ENCODE results near the gene PRKCZ. TPM values are rescaled to one million over a fixed set of nuclear protein-coding genes. Genes with fewer than 3 reads are reported as not detected.
A peak's percentile ranks its signal among the peaks of the same experiment; 100 is the strongest.

The PRKCZ gene
- total RNA-seq, 1 donor, result 0.72 TPM

DNA sequence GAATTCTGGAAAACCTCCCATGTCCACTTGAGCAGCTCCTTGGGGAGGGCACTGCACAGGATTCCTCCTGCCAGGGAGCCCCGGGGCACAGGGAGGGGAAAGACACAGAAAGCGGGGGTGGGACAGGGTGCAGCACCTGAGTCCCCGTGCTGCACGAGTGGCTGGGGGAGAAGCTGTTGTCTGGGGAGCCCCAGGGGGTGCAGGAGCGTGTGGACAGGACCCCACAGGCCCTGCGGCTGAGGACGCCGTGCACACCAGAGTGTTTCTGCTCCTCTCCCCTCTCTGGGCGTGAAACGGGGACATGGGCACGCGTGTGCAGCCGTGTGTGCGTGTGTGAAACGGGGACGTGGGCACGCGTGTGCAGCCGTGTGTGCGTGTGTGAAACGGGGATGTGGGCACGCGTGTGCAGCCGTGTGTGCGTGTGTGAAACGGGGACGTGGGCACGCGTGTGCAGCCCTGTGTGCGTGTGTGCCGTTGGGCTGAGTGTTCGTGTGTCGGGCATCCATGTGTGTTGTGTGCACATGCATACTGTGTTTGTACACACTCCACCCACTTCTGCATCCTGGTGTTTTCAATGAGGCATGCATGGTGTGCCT lies 122.4 kb downstream of the PRKCZ start:
- Histone ChIP-seq H3K4me1 (ENCODE audit: insufficient read depth, low read length) (peaks cover 8% of the 10 kb centered on the region), H3K79me2 (ENCODE audit: insufficient read depth, low read length) (no peaks in the 10 kb centered on the region), H3K27me3 (ENCODE audit: insufficient read depth, low read length) (peaks cover 16% of the 10 kb centered on the region), H2AFZ (ENCODE audit: low read length) (no peak overlapping the region), H3K36me3 (ENCODE audit: insufficient read depth, low read length) (no peaks in the 10 kb centered on the region), H4K20me1 (ENCODE audit: insufficient read depth, low read length) (no peaks in the 10 kb centered on the region), H3K27ac (ENCODE audit: low read depth, low read length) (no peak overlapping the region), H3K9me3 (ENCODE audit: low read depth, low read length) (no peaks in the 10 kb centered on the region), H3K4me3 (ENCODE audit: insufficient read depth, low read length) (no peak overlapping the region), H3K4me2 (ENCODE audit: insufficient read depth, low read length) (no peak overlapping the region)
- no peak for DNase-seq (ENCODE audit: insufficient read length, low spot score, missing footprints)
- TF ChIP-seq, protein P1, sequence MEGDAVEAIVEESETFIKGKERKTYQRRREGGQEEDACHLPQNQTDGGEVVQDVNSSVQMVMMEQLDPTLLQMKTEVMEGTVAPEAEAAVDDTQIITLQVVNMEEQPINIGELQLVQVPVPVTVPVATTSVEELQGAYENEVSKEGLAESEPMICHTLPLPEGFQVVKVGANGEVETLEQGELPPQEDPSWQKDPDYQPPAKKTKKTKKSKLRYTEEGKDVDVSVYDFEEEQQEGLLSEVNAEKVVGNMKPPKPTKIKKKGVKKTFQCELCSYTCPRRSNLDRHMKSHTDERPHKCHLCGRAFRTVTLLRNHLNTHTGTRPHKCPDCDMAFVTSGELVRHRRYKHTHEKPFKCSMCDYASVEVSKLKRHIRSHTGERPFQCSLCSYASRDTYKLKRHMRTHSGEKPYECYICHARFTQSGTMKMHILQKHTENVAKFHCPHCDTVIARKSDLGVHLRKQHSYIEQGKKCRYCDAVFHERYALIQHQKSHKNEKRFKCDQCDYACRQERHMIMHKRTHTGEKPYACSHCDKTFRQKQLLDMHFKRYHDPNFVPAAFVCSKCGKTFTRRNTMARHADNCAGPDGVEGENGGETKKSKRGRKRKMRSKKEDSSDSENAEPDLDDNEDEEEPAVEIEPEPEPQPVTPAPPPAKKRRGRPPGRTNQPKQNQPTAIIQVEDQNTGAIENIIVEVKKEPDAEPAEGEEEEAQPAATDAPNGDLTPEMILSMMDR (IDR thresholded peaks at IDR 0.05; ENCODE audit: extremely low read depth, low read depth, low read length), result no peak

DNA sequence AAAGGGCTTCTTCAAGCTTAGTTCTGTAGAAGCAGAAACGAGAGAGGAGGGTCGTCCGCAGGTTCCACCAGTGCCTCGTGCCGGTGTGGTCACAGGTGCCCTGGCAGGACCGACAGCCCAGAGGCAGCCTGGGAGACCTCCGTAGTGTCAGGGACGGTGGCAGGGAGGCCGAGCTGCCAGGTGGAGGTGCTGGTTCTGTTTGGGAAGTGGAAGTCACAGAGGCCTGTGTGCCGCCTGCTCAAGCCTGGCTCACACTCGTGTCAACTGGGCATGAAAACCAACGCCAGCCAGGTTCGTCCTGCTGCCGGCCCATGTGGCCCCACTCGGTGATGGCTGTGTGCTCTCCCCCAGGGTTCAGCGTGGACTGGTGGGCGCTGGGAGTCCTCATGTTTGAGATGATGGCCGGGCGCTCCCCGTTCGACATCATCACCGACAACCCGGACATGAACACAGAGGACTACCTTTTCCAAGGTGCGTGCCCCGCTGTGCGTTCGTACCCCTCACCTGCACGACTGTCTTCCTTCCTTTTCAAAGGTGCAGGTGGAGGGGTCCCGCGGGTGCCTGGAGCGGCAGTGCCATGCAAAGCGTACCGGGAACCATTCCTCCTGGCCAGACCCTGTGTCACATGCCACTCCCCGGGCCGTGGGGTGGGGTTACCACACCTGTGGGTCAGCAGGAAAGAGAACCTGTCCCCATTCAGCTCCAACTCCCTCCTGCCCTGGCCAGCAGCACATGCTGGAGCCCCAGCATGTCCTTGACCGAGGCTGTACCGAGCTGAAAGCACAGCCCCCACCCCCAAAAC lies 123.5 kb downstream of the PRKCZ start:
- H2AFZ ChIP-seq (ENCODE audit: low read length), result no peak overlapping the region
- H4K20me1 ChIP-seq (ENCODE audit: insufficient read depth, low read length), result no peaks in the 10 kb centered on the region
- no peak for DNase-seq (ENCODE audit: insufficient read length, low spot score, missing footprints)
- peak overlapping the region; percentile 67 for H3K4me3 ChIP-seq (ENCODE audit: insufficient read depth, low read length)
- TF ChIP-seq, protein P1 (IDR thresholded peaks at IDR 0.05; ENCODE audit: extremely low read depth, low read depth, low read length), result no peak
- peak overlapping the region; percentile 85 for H3K4me2 ChIP-seq (ENCODE audit: insufficient read depth, low read length)
- no peak overlapping the region for H3K27ac ChIP-seq (ENCODE audit: low read depth, low read length)
- H3K4me1 ChIP-seq (ENCODE audit: insufficient read depth, low read length), result peaks cover 8% of the 10 kb centered on the region
- no peaks in the 10 kb centered on the region for H3K36me3 ChIP-seq (ENCODE audit: insufficient read depth, low read length)
- H3K79me2 ChIP-seq (ENCODE audit: insufficient read depth, low read length), result no peaks in the 10 kb centered on the region
- H3K9me3 ChIP-seq (ENCODE audit: low read depth, low read length), result no peaks in the 10 kb centered on the region
- H3K27me3 ChIP-seq (ENCODE audit: insufficient read depth, low read length), result peaks cover 8% of the 10 kb centered on the region

DNA sequence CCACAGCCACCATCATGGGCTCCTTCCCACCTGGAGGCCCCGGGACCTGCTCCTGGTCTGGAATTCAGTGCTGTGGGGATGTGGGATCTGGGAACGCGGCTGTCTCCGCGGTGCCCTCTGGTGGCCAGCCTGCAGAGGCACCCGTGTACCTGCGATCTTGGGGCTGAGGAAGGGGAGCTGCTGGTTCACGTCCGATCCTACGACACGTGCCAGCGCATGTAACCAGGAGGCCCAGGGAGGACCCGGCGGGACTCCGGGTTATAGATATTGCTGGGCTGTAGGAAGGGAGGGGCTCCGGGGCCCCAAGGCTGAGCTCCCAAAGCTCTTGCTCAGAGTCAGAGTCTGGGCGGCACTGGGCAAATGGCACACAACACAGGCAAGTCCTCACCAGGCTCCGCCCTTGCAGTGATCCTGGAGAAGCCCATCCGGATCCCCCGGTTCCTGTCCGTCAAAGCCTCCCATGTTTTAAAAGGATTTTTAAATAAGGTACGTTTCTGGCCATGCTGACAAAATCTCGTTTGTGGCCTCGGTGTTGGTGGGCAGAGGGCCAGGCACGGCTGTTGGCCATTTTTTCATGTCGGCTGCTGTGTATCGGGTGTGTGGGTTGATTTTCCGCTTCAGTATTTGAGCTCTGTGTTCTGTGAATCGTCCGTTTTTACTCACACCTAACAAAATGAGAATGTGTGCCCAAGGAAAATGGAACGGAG lies 124.3 kb downstream of the PRKCZ start:
- H3K9me3 ChIP-seq (ENCODE audit: low read depth, low read length), result no peaks in the 10 kb centered on the region
- H3K4me1 ChIP-seq (ENCODE audit: insufficient read depth, low read length), result peaks cover 8% of the 10 kb centered on the region
- no peaks in the 10 kb centered on the region for H3K79me2 ChIP-seq (ENCODE audit: insufficient read depth, low read length)
- H3K27ac ChIP-seq (ENCODE audit: low read depth, low read length), result no peak overlapping the region
- peaks cover 8% of the 10 kb centered on the region for H3K27me3 ChIP-seq (ENCODE audit: insufficient read depth, low read length)
- peak overlapping the region; percentile 67 for H3K4me3 ChIP-seq (ENCODE audit: insufficient read depth, low read length)
- H3K36me3 ChIP-seq (ENCODE audit: insufficient read depth, low read length), result no peaks in the 10 kb centered on the region
- peak overlapping the region; percentile 85 for H3K4me2 ChIP-seq (ENCODE audit: insufficient read depth, low read length)
- TF ChIP-seq, protein P1 (IDR thresholded peaks at IDR 0.05; ENCODE audit: extremely low read depth, low read depth, low read length), result peak; percentile 91
- peak; percentile 99 for DNase-seq (ENCODE audit: insufficient read length, low spot score, missing footprints)
- peak overlapping the region; percentile 92 for H2AFZ ChIP-seq (ENCODE audit: low read length)
- H4K20me1 ChIP-seq (ENCODE audit: insufficient read depth, low read length), result no peaks in the 10 kb centered on the region

DNA sequence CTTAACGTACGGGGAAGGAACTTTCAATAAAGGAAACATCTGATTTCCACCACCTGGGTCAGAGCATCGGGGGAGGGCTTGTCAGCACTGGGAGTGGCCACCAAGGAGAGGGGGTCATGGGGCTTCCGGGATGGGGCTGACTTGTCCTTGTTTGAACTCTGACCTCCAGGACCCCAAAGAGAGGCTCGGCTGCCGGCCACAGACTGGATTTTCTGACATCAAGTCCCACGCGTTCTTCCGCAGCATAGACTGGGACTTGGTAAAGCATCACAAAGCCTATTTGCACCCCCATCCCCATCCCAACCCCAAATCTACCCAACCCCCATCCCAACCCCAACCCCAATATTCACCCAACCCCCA lies 124.8 kb downstream of the PRKCZ start:
- peak overlapping the region; percentile 85 for H3K4me2 ChIP-seq (ENCODE audit: insufficient read depth, low read length)
- H3K4me3 ChIP-seq (ENCODE audit: insufficient read depth, low read length), result peak overlapping the region; percentile 67
- H2AFZ ChIP-seq (ENCODE audit: low read length), result peak overlapping the region; percentile 92

More for the DNA sequence above, 124.8 kb downstream of the PRKCZ start:
- no peaks in the 10 kb centered on the region for H3K9me3 ChIP-seq (ENCODE audit: low read depth, low read length)
- no peaks in the 10 kb centered on the region for H3K36me3 ChIP-seq (ENCODE audit: insufficient read depth, low read length)
- no peaks in the 10 kb centered on the region for H3K79me2 ChIP-seq (ENCODE audit: insufficient read depth, low read length)
- no peaks in the 10 kb centered on the region for H4K20me1 ChIP-seq (ENCODE audit: insufficient read depth, low read length)
- no peak for DNase-seq (ENCODE audit: insufficient read length, low spot score, missing footprints)
- TF ChIP-seq, protein P1 (IDR thresholded peaks at IDR 0.05; ENCODE audit: extremely low read depth, low read depth, low read length), result no peak
- peaks cover 8% of the 10 kb centered on the region for H3K4me1 ChIP-seq (ENCODE audit: insufficient read depth, low read length)
- H3K27ac ChIP-seq (ENCODE audit: low read depth, low read length), result no peak overlapping the region
- H3K27me3 ChIP-seq (ENCODE audit: insufficient read depth, low read length), result peaks cover 8% of the 10 kb centered on the region

Data from osteoblast (primary cell).